ENCODE results near the gene ZSWIM4. TPM values are rescaled to one million over a fixed set of nuclear protein-coding genes. Genes with fewer than 3 reads are reported as not detected.

ZSWIM4 gene
- total and polyA plus RNA-seq, 2 of the 13 experiments (the other 11 are each of a cell fraction or from before 2014, with no cell fraction given): 0.33 to 0.86 TPM

DNA sequence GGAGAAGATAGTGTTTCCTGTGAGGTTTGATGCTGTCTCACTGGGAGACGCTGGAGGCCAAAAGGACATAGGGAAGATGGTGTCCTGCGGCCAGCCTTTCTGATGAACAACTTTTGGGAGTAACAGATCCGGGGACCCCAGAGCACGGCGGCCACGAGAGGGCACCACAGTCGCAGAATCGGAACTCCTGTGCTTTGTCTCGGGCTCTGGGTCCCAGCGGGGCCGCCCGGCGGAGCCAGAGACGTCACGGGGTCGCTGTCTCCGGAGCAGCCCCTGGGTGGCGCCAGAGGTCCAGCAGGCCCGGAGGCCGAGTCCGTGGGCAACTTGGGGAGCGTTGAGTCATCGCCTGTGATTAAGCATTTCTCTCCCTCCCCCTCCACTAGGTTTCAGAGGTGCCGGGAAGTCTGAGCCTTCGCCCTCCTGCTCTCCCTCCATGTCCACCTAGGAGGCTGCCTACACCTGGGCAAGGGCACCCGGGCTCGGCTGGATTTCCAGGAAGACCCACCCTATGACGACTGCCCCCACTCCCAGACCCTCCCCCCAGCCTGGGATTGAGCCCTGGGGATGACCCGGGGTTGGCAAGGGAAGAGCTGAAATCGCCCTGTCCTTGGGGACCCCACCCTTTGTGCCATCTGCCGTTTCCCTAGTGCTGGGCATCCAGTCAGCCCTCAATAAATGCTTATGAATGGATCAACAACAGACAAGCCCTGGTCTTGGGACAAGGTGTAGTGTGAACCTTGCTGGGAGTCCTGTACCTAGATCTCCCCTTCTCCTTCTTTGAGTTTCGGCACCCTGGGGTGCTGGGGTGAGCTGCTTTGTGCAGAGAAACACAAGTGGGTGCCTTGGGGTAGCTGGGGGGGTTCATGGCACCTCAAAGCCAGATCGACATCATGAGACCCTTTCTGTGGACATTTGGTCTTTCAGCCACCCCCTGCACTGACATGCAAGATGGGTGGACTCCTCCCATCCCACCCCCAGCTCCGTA lies 85.1 kb downstream of the ZSWIM4 start (continued):
- TF ChIP-seq, protein P1, sequence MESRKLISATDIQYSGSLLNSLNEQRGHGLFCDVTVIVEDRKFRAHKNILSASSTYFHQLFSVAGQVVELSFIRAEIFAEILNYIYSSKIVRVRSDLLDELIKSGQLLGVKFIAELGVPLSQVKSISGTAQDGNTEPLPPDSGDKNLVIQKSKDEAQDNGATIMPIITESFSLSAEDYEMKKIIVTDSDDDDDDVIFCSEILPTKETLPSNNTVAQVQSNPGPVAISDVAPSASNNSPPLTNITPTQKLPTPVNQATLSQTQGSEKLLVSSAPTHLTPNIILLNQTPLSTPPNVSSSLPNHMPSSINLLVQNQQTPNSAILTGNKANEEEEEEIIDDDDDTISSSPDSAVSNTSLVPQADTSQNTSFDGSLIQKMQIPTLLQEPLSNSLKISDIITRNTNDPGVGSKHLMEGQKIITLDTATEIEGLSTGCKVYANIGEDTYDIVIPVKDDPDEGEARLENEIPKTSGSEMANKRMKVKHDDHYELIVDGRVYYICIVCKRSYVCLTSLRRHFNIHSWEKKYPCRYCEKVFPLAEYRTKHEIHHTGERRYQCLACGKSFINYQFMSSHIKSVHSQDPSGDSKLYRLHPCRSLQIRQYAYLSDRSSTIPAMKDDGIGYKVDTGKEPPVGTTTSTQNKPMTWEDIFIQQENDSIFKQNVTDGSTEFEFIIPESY (CRISPR knock-in tag; IDR thresholded peaks at IDR 0.05): peak; percentile 67; the same call in 1 of the 2 replicates
- TF ChIP-seq, protein P2, sequence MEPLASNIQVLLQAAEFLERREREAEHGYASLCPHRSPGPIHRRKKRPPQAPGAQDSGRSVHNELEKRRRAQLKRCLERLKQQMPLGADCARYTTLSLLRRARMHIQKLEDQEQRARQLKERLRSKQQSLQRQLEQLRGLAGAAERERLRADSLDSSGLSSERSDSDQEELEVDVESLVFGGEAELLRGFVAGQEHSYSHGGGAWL (CRISPR knock-in tag; IDR thresholded peaks at IDR 0.05): 0 out of 2 replicates have a peak, but pooled peaks have one; percentile 27
- TF ChIP-seq, protein P3, sequence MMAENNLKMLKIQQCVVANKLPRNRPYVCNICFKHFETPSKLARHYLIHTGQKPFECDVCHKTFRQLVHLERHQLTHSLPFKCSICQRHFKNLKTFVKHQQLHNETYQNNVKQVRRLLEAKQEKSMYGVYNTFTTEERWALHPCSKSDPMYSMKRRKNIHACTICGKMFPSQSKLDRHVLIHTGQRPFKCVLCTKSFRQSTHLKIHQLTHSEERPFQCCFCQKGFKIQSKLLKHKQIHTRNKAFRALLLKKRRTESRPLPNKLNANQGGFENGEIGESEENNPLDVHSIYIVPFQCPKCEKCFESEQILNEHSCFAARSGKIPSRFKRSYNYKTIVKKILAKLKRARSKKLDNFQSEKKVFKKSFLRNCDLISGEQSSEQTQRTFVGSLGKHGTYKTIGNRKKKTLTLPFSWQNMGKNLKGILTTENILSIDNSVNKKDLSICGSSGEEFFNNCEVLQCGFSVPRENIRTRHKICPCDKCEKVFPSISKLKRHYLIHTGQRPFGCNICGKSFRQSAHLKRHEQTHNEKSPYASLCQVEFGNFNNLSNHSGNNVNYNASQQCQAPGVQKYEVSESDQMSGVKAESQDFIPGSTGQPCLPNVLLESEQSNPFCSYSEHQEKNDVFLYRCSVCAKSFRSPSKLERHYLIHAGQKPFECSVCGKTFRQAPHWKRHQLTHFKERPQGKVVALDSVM (CRISPR knock-in tag; IDR thresholded peaks at IDR 0.05): 0 out of 2 replicates have a peak, but pooled peaks have one; percentile 25
- 0 out of 2 replicates have a peak, but pooled peaks have one; percentile 39 for TF ChIP-seq SP5 (CRISPR knock-in tag; IDR thresholded peaks at IDR 0.05; ENCODE audit: borderline replicate concordance, low read depth)
- TF ChIP-seq, protein P4, sequence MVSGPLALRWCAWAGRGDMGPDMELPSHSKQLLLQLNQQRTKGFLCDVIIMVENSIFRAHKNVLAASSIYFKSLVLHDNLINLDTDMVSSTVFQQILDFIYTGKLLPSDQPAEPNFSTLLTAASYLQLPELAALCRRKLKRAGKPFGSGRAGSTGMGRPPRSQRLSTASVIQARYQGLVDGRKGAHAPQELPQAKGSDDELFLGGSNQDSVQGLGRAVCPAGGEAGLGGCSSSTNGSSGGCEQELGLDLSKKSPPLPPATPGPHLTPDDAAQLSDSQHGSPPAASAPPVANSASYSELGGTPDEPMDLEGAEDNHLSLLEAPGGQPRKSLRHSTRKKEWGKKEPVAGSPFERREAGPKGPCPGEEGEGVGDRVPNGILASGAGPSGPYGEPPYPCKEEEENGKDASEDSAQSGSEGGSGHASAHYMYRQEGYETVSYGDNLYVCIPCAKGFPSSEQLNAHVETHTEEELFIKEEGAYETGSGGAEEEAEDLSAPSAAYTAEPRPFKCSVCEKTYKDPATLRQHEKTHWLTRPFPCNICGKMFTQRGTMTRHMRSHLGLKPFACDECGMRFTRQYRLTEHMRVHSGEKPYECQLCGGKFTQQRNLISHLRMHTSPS (CRISPR knock-in tag; IDR thresholded peaks at IDR 0.05; ENCODE audit: low read depth): peak; percentile 18; the same call in 1 of the 2 replicates
- peak; percentile 70; the same call in 1 of the 2 replicates for TF ChIP-seq ZNF451 (CRISPR knock-in tag; IDR thresholded peaks at IDR 0.05)
- TF ChIP-seq ZBTB7A (CRISPR knock-in tag; IDR thresholded peaks at IDR 0.05): peak; percentile 71; the same call in 1 of the 2 replicates
- TF ChIP-seq MXI1 (IDR thresholded peaks at IDR 0.05; ENCODE audit: borderline replicate concordance, low read depth, low read length): peak; percentile 82; the same call in 1 of the 3 replicates
- TF ChIP-seq SP1 (IDR thresholded peaks at IDR 0.05): no peak
- TF ChIP-seq SP1 (CRISPR knock-in tag; IDR thresholded peaks at IDR 0.05): peak; percentile 44; the same call in 1 of the 2 replicates
- peak; percentile 55; the same call in 1 of the 2 replicates for TF ChIP-seq ZNF501 (CRISPR knock-in tag; IDR thresholded peaks at IDR 0.05)
- TF ChIP-seq SSRP1 (CRISPR knock-in tag; IDR thresholded peaks at IDR 0.05): 0 out of 2 replicates have a peak, but pooled peaks have one; percentile 35
- TF ChIP-seq, protein P5, sequence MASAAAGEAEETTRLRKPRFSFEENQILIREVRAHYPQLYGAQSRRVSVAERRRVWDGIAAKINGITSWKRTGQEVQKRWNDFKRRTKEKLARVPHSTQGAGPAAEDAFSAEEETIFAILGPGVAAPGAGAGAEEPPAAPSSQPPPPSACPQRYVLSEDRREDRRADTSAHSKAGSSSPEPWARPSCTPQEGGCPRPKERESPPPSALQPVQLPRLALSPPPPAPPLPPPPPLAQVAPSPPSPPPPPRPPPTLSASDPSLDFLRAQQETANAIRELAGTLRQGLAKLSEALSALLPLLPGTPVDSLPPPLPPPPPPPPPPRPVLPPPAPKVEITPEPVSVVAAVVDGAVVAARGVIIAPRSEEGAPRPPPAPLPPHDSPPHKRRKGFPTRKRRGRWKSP (CRISPR knock-in tag; IDR thresholded peaks at IDR 0.05): peak; percentile 68; the same call in 1 of the 2 replicates
- peak; percentile 57 for TF ChIP-seq ZFX (CRISPR knock-in tag; IDR thresholded peaks at IDR 0.05; ENCODE audit: low read depth)
- peak; percentile 76; the same call in 1 of the 2 replicates for TF ChIP-seq YEATS2 (CRISPR knock-in tag; IDR thresholded peaks at IDR 0.05; ENCODE audit: borderline replicate concordance)
- peak; percentile 77 for TF ChIP-seq SALL1 (CRISPR knock-in tag; IDR thresholded peaks at IDR 0.05)
- TF ChIP-seq STAT5B (CRISPR knock-in tag; IDR thresholded peaks at IDR 0.05): no peak
- peak; percentile 62; the same call in 1 of the 2 replicates for TF ChIP-seq ZNF788 (CRISPR knock-in tag; IDR thresholded peaks at IDR 0.05; ENCODE audit: borderline replicate concordance)
- TF ChIP-seq ZNF331 (CRISPR knock-in tag; IDR thresholded peaks at IDR 0.05): peak; percentile 80
- TF ChIP-seq, protein P6, sequence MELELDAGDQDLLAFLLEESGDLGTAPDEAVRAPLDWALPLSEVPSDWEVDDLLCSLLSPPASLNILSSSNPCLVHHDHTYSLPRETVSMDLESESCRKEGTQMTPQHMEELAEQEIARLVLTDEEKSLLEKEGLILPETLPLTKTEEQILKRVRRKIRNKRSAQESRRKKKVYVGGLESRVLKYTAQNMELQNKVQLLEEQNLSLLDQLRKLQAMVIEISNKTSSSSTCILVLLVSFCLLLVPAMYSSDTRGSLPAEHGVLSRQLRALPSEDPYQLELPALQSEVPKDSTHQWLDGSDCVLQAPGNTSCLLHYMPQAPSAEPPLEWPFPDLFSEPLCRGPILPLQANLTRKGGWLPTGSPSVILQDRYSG (CRISPR knock-in tag; IDR thresholded peaks at IDR 0.05): no peak
